Left ventricle myocardium inferior (tissue), 1 donor: ENCODE data around the gene SOWAHC. TPM values are rescaled to one million over a fixed set of nuclear protein-coding genes. Genes with fewer than 3 reads are reported as not detected.
A peak's percentile ranks its signal among the peaks of the same experiment; 100 is the strongest.

Experiments used
- DNase-seq: peaks from one replicate; pipeline ENCODE4 v3.0.0-alpha.2; 2020
- H3K27ac ChIP-seq: fragments of 200-600 bp; replicated peaks from 2 replicates; pipeline ENCODE4 v1.8.0; 2021
- H3K27me3 ChIP-seq: fragments of 200-600 bp; 2 replicates; pipeline ENCODE4 v1.8.0; 2021; ENCODE audit warnings: low read depth
- H3K36me3 ChIP-seq: fragments of 200-600 bp; 2 replicates; pipeline ENCODE4 v1.8.0; 2021
- H3K4me1 ChIP-seq: fragments of 200-600 bp; 2 replicates; pipeline ENCODE4 v1.8.0; 2021
- H3K4me3 ChIP-seq: fragments of 200-600 bp; 2 replicates; pipeline ENCODE4 v1.8.0; 2021; ENCODE audit warnings: mild to moderate bottlenecking, moderate library complexity
- H3K9me3 ChIP-seq: fragments of 200-600 bp; replicated peaks from 2 replicates; pipeline ENCODE4 v1.8.0; 2021
- CTCF ChIP-seq: fragments of 200-600 bp; IDR thresholded peaks from 2 replicates; pipeline ENCODE4 v1.8.0; 2021; ENCODE audit warnings: antibody characterized with exemption, mild to moderate bottlenecking, borderline replicate concordance
- intact Hi-C: fragments of 100-400 bp; cut with micrococcal nuclease; formaldehyde crosslinking; loops from one replicate; pipeline ENCODE4 v1.11.0; 2022
- total RNA-seq: library from RNA; stranded (reverse); fragmentation: NEBNext Ultra II Directional; extraction: Animal tissue kit (Norgen Biotek cat#: 25700); gene quantifications from one replicate; pipeline ENCODE4 v1.2.1, GENCODE V29; 2021
- donor health status: DM: no; HTN: yes; CAD: no; lungs with severe emphysema.

SOWAHC gene
- total RNA-seq, 1 donor from 2014 or later: 2.3 TPM

- Histone ChIP-seq H3K27me3 (no peaks in the 10 kb centered on the region), H3K27ac (no peak overlapping the region), H3K4me3 (no peak overlapping the region), H3K36me3 (no peaks in the 10 kb centered on the region), H3K4me1 (no peaks in the 10 kb centered on the region), H3K9me3 (no peaks in the 10 kb centered on the region)
- DNase-seq: no peak
- TF ChIP-seq CTCF: no peak
- intact Hi-C loops: no loop called here
Observed at GRCh38 chr2:109655287-109655686, 41.1 kb downstream of the SOWAHC start.

- H3K36me3 ChIP-seq: no peaks in the 10 kb centered on the region
- H3K27me3 ChIP-seq: no peaks in the 10 kb centered on the region
- no peak for DNase-seq
- no peaks in the 10 kb centered on the region for H3K9me3 ChIP-seq
- intact Hi-C loops: no loop called here
- peaks cover 14% of the 10 kb centered on the region for H3K4me1 ChIP-seq
- H3K4me3 ChIP-seq: no peak overlapping the region
- H3K27ac ChIP-seq: no peak overlapping the region
- TF ChIP-seq CTCF: no peak
Observed at GRCh38 chr2:109659396-109660045, 45.4 kb downstream of the SOWAHC start.

GRCh38 chr2:109660046-109660860 is 46.1 kb downstream of the SOWAHC start:
- Histone ChIP-seq H3K4me1 (peaks cover 14% of the 10 kb centered on the region), H3K9me3 (no peaks in the 10 kb centered on the region), H3K27me3 (no peaks in the 10 kb centered on the region), H3K27ac (no peak overlapping the region), H3K36me3 (no peaks in the 10 kb centered on the region), H3K4me3 (no peak overlapping the region)
- TF ChIP-seq CTCF: no peak
- intact Hi-C loops: no loop called here
- no peak for DNase-seq

- Histone ChIP-seq H3K36me3 (no peaks in the 10 kb centered on the region), H3K27ac (no peak overlapping the region), H3K4me3 (no peak overlapping the region), H3K9me3 (no peaks in the 10 kb centered on the region), H3K27me3 (no peaks in the 10 kb centered on the region), H3K4me1 (peaks cover 14% of the 10 kb centered on the region)
- DNase-seq: no peak
- intact Hi-C loops: no loop called here
- TF ChIP-seq CTCF: no peak
Observed at GRCh38 chr2:109662889-109663288, 48.7 kb downstream of the SOWAHC start.

GRCh38 chr2:109663721-109664120 is 49.6 kb downstream of the SOWAHC start:
- no peak overlapping the region for H3K27ac ChIP-seq
- no peak for TF ChIP-seq CTCF
- no peak overlapping the region for H3K4me3 ChIP-seq
- peaks cover 14% of the 10 kb centered on the region for H3K4me1 ChIP-seq
- H3K27me3 ChIP-seq: no peaks in the 10 kb centered on the region
- DNase-seq: peak; percentile 53
- intact Hi-C loops: no loop called here
- H3K36me3 ChIP-seq: no peaks in the 10 kb centered on the region
- no peaks in the 10 kb centered on the region for H3K9me3 ChIP-seq
